Measurements from ENCODE around the gene ARL6IP1.

The ARL6IP1 gene

GRCh38 chr16:18801145-18801972 is at the start of gene ARL6IP1:
Gene ARL6IP1 (minus strand): TSS chr16:18801549. CDS start chr16:18801466, 83 bp downstream.
- peak; percentile 61; the same call in 1 of the 2 replicates for TF ChIP-seq TOX (CRISPR knock-in tag; IDR thresholded peaks at IDR 0.05; ENCODE audit: borderline replicate concordance)
- TF ChIP-seq, protein P1, sequence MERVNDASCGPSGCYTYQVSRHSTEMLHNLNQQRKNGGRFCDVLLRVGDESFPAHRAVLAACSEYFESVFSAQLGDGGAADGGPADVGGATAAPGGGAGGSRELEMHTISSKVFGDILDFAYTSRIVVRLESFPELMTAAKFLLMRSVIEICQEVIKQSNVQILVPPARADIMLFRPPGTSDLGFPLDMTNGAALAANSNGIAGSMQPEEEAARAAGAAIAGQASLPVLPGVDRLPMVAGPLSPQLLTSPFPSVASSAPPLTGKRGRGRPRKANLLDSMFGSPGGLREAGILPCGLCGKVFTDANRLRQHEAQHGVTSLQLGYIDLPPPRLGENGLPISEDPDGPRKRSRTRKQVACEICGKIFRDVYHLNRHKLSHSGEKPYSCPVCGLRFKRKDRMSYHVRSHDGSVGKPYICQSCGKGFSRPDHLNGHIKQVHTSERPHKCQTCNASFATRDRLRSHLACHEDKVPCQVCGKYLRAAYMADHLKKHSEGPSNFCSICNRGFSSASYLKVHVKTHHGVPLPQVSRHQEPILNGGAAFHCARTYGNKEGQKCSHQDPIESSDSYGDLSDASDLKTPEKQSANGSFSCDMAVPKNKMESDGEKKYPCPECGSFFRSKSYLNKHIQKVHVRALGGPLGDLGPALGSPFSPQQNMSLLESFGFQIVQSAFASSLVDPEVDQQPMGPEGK (CRISPR knock-in tag; IDR thresholded peaks at IDR 0.05; ENCODE audit: borderline replicate concordance), result 0 out of 2 replicates have a peak, but pooled peaks have one; percentile 25
- peak; percentile 81; the same call in 1 of the 2 replicates for TF ChIP-seq ESRRG (CRISPR knock-in tag; IDR thresholded peaks at IDR 0.05)
- TF ChIP-seq ZNF70 (CRISPR knock-in tag; IDR thresholded peaks at IDR 0.05), result peak; percentile 39; the same call in 1 of the 2 replicates
- TF ChIP-seq GLIS3 (CRISPR knock-in tag; IDR thresholded peaks at IDR 0.05), result peak; percentile 90; the same call in 1 of the 2 replicates
- no peak for TF ChIP-seq ZFP3 (CRISPR knock-in tag; IDR thresholded peaks at IDR 0.05)
- no peak for TF ChIP-seq SNAI2 (CRISPR knock-in tag; IDR thresholded peaks at IDR 0.05)
- peak; percentile 64; the same call in 1 of the 2 replicates for TF ChIP-seq CREB5 (CRISPR knock-in tag; IDR thresholded peaks at IDR 0.05; ENCODE audit: low read depth)
- no peak for TF ChIP-seq ISL1 (CRISPR knock-in tag; IDR thresholded peaks at IDR 0.05)
- TF ChIP-seq TCF4 (CRISPR knock-in tag; IDR thresholded peaks at IDR 0.05; ENCODE audit: borderline replicate concordance), result no peak
- TF ChIP-seq, protein P2, sequence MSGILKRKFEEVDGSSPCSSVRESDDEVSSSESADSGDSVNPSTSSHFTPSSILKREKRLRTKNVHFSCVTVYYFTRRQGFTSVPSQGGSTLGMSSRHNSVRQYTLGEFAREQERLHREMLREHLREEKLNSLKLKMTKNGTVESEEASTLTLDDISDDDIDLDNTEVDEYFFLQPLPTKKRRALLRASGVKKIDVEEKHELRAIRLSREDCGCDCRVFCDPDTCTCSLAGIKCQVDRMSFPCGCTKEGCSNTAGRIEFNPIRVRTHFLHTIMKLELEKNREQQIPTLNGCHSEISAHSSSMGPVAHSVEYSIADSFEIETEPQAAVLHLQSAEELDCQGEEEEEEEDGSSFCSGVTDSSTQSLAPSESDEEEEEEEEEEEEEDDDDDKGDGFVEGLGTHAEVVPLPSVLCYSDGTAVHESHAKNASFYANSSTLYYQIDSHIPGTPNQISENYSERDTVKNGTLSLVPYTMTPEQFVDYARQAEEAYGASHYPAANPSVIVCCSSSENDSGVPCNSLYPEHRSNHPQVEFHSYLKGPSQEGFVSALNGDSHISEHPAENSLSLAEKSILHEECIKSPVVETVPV (CRISPR knock-in tag; IDR thresholded peaks at IDR 0.05), result peak; percentile 88; the same call in 1 of the 2 replicates
- TF ChIP-seq ZFP30 (CRISPR knock-in tag; IDR thresholded peaks at IDR 0.05), result no peak
- no peak for TF ChIP-seq PPARA (CRISPR knock-in tag; IDR thresholded peaks at IDR 0.05; ENCODE audit: borderline replicate concordance)
- peak; percentile 95 for ATAC-seq

GRCh38 chr16:18846416-18846815 is 45.1 kb upstream of the ARL6IP1 start:
- TF ChIP-seq CREB5 (CRISPR knock-in tag; IDR thresholded peaks at IDR 0.05; ENCODE audit: low read depth), result no peak
- TF ChIP-seq BACH2 (CRISPR knock-in tag; IDR thresholded peaks at IDR 0.05; ENCODE audit: borderline replicate concordance), result no peak
- 0 out of 2 replicates have a peak, but pooled peaks have one; percentile 67 for TF ChIP-seq ZFP3 (CRISPR knock-in tag; IDR thresholded peaks at IDR 0.05)
- no peak for TF ChIP-seq TSHZ2 (CRISPR knock-in tag; IDR thresholded peaks at IDR 0.05)
- no peak for ATAC-seq

DNA sequence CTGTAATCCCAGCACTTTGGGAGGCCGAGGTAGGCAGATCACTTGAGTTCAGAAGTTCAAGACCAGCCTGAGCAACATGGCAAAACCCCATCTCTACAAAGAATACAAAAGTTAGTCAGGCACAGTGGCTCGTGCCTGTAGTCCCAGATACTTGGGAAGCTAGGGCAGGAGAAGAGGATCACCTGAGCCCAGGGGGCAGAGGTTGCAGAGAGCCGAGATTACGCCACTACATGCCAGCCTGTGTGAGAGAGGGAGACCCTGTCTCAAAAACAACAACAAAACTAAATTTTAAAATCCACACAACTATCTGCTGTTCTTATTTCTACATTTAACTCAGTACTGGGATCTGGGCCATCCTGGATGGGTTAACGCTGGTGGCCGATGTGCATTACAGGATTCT is 41.2 kb upstream of the ARL6IP1 start:
- no peak for TF ChIP-seq ZC3H10 (CRISPR knock-in tag; IDR thresholded peaks at IDR 0.05)
- ATAC-seq, result no peak

DNA sequence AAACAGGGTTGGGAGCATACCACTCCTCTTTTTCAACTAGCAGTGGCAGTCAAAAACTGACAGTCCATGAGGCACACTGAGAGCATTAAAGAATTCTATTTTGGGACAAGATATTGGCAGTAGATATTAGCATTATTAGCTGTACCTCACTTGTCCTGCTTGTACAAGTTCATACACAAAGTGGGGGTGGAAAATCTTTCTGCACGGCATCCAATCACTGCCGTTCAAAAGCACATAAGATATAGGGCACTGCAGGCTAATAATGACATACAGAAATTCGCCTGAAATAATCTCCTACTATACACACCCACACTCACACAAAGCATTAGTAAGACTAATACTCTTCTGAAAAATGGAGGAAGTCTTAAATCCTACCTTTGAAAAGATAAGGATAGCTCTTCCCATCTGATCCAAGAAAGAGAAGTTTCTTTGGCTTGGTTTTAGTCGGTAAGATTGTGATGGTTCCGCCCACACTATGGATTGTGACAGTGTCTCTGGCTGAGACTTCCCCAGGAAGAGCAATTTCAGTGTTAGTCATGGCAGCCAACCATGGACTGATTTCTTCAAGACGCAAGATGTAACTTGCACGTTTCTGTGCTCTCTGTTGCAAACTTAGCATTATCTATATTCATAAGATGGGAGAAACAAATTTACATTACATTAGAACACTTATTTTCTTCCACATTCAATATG is 40.6 kb upstream of the ARL6IP1 start:
- no peak for ATAC-seq
- TF ChIP-seq POU6F1 (CRISPR knock-in tag; IDR thresholded peaks at IDR 0.05; ENCODE audit: borderline replicate concordance, low read depth) (no peak), CREB5 (CRISPR knock-in tag; IDR thresholded peaks at IDR 0.05; ENCODE audit: low read depth) (no peak), BACH2 (CRISPR knock-in tag; IDR thresholded peaks at IDR 0.05; ENCODE audit: borderline replicate concordance) (no peak), GLIS3 (CRISPR knock-in tag; IDR thresholded peaks at IDR 0.05) (no peak), ZNF70 (CRISPR knock-in tag; IDR thresholded peaks at IDR 0.05) (no peak), ARNTL (CRISPR knock-in tag; IDR thresholded peaks at IDR 0.05; ENCODE audit: borderline replicate concordance, low read depth) (no peak), CSDC2 (CRISPR knock-in tag; IDR thresholded peaks at IDR 0.05) (no peak), ZNF8 (CRISPR knock-in tag; IDR thresholded peaks at IDR 0.05) (no peak), SNAI2 (CRISPR knock-in tag; IDR thresholded peaks at IDR 0.05) (no peak), ZFP3 (CRISPR knock-in tag; IDR thresholded peaks at IDR 0.05) (no peak), ZFP30 (CRISPR knock-in tag; IDR thresholded peaks at IDR 0.05) (no peak)
